Fibroblast of skin of right biceps (primary cell): ENCODE measurements around the gene EXOC3L1.
A peak's percentile ranks its signal among the peaks of the same experiment; 100 is the strongest.

Source experiments
- DNase-seq: peaks from one replicate; pipeline ENCODE4 v3.0.0-alpha.2; 2013

The EXOC3L1 gene

DNA sequence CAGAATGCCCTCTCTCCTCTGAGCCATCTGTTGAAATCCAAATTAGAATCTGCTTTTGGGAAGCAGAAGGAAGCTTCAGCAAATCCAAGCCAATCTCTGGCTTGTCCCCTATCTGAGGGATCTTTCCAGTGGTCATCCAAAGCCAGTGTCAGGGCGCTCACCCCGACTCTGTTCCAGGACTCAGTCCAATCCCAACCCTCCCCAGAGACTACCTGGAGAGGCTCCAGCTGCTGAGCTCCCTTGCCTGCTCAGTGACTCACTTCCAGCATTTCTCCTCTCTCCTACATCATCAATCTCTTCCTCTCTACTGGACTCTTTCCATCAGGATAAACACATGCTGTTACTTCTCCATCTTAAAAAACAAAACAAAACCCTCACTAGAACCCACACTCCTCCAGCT, 8.6 kb downstream of the EXOC3L1 start:
- DNase-seq: peak; percentile 80

DNA sequence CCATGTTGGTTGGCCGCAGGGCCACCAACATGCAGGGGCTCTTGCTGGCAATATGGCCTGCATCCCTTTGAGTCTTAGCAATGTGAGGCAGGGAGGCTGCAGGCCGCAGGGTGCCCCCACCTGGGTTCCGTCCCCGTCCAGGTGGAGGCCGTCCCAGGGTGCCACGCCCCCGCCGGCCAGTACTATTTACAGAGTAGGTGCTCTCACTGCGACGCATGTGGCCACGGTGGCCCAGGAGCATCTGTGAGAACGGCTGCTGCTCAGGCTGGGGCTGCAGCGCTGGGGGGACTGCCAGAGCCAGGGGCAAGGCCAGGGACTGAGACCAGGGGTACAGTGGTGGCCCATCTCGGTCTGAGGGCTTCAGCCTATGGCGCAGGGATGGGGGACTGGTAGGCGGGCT, 9.8 kb downstream of the EXOC3L1 start:
- DNase-seq: no peak

DNA sequence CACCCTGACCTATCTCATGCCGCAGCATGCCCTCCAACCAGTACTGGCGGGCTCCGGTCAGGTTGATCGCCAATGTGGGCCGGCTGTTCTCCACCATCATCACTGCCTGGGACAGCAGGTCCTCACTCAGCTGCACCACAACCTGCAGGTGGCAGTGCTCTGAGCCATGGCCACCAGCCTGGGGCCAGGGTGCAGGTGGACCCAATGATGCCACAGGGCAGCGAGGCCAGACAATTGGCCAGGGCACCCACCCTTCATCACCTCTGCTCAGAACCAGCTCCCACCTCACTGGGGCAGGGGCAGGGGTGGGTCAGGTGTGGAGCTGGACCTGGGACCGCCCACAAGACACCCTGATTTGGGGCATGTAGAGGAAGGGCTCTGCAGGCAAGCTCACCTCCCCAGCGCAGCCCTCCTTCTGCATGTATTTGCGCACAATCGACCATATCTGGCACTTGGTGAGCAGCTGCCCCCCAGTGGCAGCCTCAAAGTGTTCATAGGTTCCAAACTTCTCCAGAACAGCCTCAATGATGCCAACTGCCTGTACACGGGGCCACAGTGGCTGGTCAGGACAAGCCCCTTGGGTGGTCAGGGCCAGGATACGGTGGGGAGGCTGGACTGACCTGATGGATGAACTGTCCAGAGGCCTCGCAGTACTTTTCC, 10.4 kb downstream of the EXOC3L1 start:
- DNase-seq: no peak

DNA sequence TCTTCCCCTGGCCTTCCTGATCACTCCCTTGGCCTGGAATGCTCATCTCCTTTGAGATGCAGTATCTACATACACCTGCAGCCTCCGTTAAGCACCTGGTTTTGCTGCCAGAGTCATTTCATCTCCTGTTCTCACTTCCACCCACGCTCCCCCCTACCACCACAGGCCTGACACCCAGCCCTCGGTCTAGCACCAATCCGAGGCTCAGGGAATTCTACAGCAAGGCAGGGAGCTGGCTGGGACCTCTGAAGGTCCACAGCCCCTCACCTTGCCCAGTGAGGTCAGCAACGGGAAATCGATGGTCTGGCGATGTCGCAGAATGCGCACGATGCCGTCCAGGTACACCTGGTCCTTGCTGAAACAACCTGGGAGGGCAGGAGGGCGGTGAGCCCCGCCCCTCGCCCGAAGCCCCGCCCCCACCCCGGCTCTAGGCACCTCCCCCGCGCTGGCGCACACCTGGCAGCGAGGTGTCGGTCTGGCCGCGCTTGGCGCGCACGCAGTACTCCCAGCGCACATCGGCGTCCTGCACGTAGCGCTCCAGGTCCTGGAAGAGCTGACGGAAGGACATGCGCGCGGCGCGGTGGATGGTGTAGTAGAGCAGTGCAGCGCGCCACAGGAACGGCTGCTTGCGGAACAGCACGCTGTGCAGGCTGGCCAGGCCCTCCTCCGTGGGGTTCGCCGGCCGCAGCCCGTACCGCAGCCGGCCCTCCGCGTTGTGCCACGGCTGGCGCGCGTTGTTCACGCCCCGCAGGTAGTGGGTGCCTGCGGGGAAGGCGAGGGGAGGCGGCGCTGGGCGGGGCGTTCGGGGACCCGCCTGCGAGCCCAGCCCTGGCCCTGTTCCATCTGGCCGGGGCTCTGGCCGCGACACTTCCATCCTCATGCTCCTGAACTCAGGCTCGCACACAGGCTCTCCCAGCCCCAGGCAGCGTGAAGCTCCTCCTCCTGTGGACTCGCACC, 11.9 kb downstream of the EXOC3L1 start:
- DNase-seq: peak; percentile 47

DNA sequence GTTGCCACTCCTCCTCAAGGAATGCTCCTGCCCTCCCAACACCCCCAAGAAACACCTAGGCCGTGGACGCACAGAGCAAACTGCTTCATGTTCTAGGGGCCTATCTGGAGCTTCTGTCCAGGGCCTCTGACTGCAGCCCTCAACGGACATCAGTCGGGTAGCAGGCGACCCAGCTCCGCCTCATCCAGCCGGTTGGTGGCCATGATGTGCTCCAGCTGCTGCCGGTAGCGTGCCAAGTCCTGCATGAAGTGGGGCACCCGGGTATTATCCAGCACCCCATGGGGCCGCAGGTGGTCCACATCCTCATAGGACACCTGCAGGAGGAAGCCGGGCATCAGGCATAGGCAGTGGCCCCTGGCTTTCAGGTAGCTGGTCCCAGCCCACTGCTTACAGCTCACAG, 13.3 kb downstream of the EXOC3L1 start:
- DNase-seq: no peak

DNA sequence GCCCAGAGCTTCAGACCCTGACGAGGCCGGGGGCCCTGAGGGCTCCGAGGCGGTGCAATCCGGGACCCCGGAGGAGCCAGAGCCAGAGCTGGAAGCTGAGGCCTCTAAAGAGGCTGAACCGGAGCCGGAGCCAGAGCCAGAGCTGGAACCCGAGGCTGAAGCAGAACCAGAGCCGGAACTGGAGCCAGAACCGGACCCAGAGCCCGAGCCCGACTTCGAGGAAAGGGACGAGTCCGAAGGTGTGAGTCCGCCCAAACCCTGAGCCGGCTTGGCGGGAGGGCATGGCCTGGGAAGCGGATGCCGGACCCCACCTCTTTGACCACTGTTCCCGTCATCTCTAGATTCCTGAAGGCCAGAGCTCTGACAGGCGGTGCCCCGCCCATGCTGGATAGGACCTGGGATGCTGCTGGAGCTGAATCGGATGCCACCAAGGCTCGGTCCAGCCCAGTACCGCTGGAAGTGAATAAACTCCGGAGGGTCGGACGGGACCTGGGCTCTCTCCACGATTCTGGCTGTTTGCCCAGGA, 15.2 kb downstream of the EXOC3L1 start:
- no peak for DNase-seq

DNA sequence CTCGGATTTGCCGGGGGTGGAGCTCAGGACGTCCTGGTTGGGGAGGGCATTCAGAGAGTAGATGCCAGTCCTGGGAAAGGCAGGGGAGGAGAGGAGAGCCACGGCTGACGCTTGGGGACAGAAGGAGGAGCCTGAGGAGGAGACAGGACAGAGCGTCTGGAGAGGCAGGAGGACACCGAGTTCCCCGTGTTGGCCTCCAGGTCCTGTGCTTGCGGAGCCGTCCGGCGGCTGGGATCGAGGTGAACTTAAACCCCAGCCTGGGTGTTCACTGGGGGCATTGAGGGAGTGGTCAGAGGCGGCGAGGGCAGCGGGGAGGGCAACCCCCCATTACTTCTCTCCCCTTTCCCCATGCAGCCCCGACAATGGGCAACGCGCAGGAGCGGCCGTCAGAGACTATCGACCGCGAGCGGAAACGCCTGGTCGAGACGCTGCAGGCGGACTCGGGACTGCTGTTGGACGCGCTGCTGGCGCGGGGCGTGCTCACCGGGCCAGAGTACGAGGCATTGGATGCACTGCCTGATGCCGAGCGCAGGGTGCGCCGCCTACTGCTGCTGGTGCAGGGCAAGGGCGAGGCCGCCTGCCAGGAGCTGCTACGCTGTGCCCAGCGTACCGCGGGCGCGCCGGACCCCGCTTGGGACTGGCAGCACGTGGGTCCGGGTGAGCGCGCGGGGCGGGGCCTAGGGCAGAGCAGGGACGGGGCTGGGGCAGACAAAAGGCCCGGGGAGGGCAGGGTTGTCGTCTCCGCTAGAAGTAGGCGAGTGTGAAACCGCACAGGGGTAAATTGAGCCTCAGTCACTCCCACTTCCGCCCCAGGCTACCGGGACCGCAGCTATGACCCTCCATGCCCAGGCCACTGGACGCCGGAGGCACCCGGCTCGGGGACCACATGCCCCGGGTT, 15.9 kb downstream of the EXOC3L1 start:
- peak; percentile 74 for DNase-seq

DNA sequence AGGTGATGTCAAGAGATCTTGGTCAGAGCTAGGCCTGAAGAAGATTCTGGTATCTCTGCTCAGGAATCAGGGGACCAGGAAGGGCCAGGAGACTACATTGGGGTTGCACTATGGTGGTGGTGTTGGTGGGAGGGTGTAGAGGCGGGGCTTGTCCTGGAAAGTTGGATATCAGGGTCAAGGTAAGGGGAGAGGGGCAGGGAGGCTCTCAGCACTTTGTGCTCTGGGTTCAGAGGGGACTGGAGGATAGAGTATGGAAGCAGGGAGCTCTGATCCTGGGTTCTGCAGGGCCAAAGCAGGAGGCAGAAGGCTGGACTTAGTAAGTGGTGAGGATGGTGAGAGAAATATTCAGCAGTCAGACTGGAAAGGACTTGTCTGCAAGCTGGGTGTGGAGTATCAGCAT, 16.6 kb downstream of the EXOC3L1 start:
- no peak for DNase-seq

DNA sequence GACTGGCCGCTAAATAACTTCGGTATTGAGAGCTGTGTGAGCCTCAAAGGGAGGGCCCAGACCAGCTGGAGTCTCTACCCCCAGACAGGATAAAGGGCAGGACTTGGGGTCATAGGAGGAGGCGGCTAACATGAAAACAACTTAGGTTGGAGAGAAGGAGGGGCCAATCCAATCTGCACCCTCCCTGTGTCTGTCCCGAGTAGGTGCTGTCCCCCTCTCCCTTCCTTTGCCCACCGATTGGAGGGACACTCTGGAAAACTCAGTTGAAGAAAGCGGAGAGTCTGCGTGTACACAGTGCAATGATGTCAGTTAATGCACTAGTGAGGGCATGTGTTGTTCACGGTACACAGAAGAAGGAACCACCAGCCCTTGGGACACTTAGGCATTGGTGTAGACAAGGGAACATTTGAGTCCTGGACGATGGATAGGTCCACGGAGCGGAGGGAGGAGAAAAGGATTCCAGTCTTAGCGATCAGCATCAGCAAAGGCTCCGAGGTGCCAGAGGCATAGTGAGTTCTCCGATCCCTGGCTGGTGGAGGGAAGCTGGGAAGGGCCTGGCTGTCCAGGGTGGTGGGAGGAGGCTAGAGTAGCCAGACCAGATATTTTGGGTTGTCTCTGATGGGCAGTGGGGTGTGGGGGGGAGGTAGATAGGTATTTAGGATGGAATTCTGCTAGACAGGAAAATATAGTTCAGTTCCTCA, 18.8 kb downstream of the EXOC3L1 start:
- DNase-seq: peak; percentile 36

DNA sequence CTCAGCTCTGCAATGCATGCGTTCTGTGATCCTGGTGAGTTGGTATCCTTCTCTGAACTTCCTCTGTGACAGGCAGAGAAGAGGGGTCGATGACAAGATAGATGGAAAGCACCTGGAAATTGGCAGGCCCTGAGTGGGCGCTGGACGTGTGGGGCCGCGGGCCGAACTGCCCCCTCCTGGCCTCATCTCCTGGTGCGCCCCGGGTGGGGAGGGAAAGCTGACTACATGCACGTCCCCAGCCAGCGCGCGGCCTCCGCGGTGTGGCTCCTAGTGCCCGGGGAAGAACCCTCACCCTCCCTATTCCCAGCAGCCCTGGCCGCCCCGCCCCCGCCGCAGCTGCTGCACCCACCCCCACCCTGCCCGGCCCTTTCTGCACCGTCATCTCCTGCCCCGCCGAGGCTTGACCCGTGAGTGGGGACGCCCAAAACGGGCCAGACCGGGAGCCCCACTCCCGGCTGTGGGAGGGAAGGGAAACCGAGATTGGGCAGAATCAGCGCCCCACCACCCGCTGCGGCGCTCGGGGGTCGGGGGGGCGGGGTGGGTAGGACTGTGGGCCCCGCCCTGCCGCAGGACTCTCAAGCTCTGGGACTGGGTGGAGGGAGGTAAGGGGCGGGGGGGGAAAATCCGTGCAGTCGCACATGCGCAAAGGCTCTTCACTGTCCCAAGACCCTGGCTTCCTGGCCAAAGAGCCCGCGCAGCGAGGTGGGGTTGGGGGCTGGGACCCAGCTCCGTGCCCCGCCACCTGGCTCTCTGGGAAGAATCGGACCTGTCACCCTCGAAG, 19.6 kb downstream of the EXOC3L1 start, which contains the start of gene NOL3:
TSS of gene NOL3 (plus strand) at position 371 of the 781 bp plus-strand sequence.
- peak; percentile 82 for DNase-seq

DNA sequence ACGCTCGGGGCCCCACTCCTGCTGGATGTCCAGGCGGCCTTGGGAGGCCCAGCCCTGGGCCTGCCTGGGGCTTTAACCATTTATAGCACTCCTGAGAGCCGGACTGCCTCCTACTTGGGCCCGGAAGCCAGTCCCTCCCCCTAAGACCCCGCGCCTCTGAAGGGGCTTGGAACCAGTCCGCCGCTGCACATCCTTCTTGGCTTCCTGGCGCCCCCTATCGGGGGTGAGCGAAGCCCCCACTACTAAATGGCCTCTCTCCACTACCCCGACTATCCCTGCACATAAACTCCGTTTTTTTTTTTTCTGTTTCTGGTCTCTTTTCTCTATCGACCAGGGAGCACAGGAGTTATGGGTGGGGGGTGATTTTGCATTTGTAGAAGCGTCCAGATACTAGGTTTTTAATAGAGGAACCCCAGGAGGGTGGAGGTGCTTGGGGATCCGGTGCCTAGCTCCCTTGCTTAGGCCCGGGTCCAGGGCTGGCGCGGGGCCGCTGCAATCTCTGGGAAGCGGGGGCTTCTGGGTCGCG, 20.2 kb downstream of the EXOC3L1 start:
- DNase-seq: peak; percentile 49

DNA sequence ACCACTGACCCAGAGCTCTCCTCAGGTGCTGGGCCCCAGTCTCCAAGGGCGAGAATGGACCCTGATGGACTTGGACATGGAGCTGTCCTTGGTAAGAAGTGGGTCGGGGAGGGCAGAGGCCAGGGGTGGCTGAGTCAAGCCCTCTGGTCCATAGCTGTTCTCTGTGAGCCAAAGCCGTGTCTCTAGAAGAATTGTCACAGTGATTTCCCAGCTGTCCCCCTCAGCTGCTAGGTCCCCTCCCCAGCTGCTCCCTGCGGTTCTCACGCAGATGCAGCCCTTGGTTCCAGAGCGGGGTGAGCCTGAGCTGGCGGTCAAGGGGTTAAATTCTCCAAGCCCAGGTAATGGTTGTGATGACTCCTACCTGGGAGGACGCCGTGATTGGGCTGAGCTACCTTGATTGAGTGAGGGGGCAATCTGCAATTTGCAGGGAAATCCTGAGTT, 20.9 kb downstream of the EXOC3L1 start:
- DNase-seq: no peak

DNA sequence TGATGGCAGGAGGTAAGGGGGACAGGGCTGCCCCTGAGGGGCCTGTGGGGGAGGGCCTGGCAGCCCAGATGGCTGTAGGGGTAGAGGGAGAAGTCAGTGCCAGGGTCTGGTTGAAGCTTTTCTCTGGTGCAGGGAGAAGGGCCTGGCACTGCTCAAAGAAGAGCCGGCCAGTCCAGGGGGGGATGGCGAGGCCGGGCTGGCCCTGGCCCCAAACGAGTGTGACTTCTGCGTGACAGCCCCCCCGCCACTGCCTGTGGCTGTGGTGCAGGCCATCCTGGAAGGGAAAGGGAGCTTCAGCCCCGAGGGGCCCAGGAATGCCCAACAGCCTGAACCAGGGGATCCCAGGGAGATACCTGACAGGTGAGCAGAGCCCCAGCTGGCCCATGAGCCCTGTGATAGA, 22.3 kb downstream of the EXOC3L1 start:
- DNase-seq: no peak

DNA sequence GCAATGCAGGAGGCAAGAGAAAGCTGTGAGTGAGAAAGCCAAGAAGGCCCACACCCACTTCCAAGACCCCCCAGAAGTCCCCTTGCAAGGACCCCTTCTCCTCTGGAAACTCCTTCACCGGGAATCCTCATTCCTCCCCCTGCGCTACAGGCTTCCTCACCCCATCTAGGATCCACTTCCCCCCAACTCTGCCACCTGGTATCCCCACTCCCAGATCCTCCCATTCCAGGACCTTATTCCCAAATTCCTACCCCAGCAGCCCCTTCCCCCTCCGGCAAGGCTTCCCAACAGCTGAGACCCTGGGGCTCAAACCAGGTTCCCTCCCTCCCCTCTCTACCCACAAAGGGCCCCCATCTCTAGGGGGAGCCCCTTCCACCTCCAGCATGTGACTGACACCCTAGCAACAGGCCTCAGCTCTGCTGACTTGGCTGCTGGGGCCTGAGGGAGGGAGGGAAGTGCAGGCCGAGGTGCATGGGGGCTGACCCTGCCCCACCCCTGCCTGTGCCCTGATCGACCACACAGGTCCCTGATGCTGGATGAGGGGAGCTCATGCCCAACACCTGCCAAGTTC, 23.3 kb downstream of the EXOC3L1 start:
- DNase-seq: no peak

DNA sequence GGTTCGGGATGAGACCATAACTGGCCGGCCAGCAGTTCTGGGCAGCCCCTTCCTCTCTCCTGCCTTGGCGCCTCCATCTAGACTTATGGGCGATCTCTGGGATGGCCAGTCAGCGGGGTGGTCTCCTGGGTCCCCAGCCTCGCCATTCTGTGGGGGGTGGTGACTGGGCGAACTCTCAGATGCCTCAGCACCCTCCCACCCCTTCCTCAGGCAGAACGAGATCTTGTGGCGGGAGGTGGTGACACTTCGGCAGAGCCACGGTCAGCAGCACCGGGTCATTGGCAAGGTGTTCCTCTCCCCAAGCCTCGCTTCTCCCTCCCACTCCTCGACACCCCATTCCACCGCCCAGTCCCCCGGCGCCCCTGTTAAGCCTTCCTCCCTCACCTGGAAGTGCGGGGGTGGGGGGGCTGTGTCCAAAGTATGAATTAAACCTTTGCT, 23.8 kb downstream of the EXOC3L1 start:
- DNase-seq: no peak

DNA sequence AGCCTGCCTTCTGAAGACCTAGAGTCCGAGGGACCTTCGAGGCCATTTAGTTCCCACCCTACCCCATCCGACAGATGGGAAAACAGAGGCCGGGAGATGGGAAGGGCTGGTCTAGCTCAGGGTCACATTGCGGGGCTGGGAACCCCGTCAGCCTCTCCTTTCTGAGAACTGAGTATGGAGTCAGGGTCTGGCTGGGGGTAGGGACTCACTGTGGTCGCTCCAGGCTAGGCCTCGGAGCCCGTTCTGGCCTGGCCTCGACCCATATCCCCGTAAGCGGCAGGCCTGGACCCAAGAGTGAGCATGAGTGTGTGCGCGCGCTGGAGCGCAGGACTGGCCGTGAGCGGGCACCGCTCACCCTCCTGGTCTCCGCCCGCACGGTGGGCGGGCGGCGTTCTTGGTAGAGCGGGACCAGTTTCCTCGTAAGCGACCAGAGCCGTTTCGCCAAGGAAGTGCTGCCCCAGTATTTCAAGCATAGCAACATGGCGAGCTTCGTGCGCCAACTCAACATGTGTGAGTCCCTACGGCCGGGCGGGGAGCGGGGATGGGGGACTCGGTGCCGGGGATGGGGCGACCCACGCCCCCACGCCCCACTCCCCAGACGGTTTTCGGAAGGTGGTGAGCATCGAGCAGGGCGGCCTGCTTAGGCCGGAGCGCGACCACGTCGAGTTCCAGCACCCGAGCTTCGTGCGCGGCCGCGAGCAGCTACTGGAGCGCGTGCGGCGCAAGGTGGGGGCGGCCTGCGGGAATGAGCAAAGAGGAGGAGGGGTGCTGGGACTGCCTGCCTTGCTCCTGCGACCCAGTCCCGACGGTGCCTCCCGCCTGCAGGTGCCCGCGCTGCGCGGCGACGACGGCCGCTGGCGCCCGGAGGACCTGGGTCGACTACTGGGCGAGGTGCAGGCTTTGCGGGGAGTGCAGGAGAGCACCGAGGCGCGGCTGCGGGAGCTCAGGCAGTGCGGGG, 24.5 kb downstream of the EXOC3L1 start:
- no peak for DNase-seq

DNA sequence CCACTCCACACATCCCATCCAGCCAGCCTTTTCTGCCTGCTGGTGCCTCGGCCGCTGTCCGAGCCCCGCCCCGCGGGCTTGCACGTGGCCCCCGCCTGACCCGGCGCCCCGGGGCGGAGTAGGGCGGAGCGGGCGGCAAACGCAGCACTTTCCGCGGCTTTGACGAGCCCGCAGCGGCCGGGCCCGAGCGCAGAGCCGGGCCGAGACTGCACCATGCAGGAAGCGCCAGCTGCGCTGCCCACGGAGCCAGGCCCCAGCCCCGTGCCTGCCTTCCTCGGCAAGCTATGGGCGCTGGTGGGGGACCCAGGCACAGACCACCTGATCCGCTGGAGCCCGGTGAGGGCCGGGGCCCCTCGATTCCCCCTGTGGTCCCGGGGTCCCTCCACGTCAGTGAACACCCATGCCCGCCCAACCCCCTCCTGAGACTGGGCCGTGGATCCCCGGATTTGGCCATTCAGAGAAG, 25.3 kb downstream of the EXOC3L1 start, which contains the start of gene HSF4:
TSS of gene HSF4 (plus strand) at position 147 of the 463 bp plus-strand sequence. CDS start at position 214, 67 bp downstream.
- DNase-seq: no peak

DNA sequence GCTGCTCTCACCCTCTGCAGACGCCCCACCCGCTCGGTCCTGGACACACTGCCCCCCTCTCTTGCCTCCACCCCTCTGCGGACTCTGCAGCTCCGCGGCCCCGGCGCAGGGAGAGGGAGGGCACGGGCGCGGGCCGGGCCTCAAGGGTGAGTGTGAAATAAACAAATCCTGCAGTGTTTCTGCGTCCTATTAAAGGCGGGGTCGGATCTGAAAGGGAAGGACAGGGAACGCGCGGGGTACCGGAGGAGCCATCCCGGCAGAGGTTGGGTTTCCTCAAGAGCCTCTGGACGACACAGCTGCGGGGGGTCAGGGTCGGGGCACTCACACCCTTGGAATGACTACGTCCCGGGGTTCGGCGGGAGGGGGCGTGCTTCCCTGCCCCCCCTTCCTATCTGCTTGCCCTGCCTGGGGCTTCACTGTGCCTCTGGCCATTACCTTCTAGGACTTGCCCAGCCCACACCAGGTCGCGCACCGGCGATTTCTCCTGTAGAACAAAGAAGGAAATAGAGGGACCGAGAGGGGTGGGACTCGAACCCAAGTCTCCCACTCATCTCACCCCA, 25.9 kb downstream of the EXOC3L1 start:
- no peak for DNase-seq
